ENCODE results near the gene LBHD2. TPM values are rescaled to one million over a fixed set of nuclear protein-coding genes. Genes with fewer than 3 reads are reported as not detected.
A peak's percentile ranks its signal among the peaks of the same experiment; 100 is the strongest.

Gene LBHD2
- total RNA-seq, 1 donor from 2014 or later: not detected

GRCh38 chr14:103067231-103067954, 16.6 kb upstream of the LBHD2 start:
- DNase-seq (ENCODE audit: low spot score in 2 of 2) (no peak), FAIRE-seq (no peak)

- no peak for DNase-seq (ENCODE audit: low spot score in 2 of 2)
Measured at GRCh38 chr14:103068351-103069073, 15.5 kb upstream of the LBHD2 start.

GRCh38 chr14:103070263-103070885, 13.6 kb upstream of the LBHD2 start:
- FAIRE-seq (no peak), DNase-seq (ENCODE audit: low spot score in 2 of 2) (no peak)

More at GRCh38 chr14:103068351-103069073, 15.5 kb upstream of the LBHD2 start:
- FAIRE-seq: no peak

GRCh38 chr14:103070971-103071542, 13.0 kb upstream of the LBHD2 start:
- FAIRE-seq: no peak
- DNase-seq (ENCODE audit: low spot score in 2 of 2): no peak

GRCh38 chr14:103071544-103072251, 12.3 kb upstream of the LBHD2 start:
- DNase-seq (ENCODE audit: low spot score in 2 of 2) (no peak), FAIRE-seq (no peak)

GRCh38 chr14:103072595-103073366, 11.2 kb upstream of the LBHD2 start:
- no peak for FAIRE-seq
- no peak for DNase-seq (ENCODE audit: low spot score in 2 of 2)

GRCh38 chr14:103073367-103073875, 10.6 kb upstream of the LBHD2 start:
- FAIRE-seq (no peak), DNase-seq (ENCODE audit: low spot score in 2 of 2) (peak in 1 of 2 donors; percentile 7)

- FAIRE-seq (no peak), DNase-seq (ENCODE audit: low spot score in 2 of 2) (peak in 1 of 2 donors; percentile 7)
Measured at GRCh38 chr14:103073876-103074728, 9.9 kb upstream of the LBHD2 start.

GRCh38 chr14:103074729-103075367, 9.2 kb upstream of the LBHD2 start:
- FAIRE-seq (no peak), DNase-seq (ENCODE audit: low spot score in 2 of 2) (peak in 1 of 2 donors; percentile 37)

- DNase-seq (ENCODE audit: low spot score in 2 of 2): peak; percentile 79 to 86
- FAIRE-seq: no peak
Measured at GRCh38 chr14:103078420-103078749, 5.6 kb upstream of the LBHD2 start.

- FAIRE-seq (no peak), DNase-seq (ENCODE audit: low spot score in 2 of 2) (no peak)
Measured at GRCh38 chr14:103078860-103079587, 5.0 kb upstream of the LBHD2 start.

GRCh38 chr14:103081951-103082350, 2.1 kb upstream of the LBHD2 start:
- DNase-seq (ENCODE audit: low spot score in 2 of 2): no peak
- FAIRE-seq: no peak

- FAIRE-seq (no peak), DNase-seq (ENCODE audit: low spot score in 2 of 2) (no peak)
Measured at GRCh38 chr14:103085106-103086091, 1.4 kb downstream of the LBHD2 start.

GRCh38 chr14:103086771-103087342, 2.8 kb downstream of the LBHD2 start:
- FAIRE-seq (no peak), DNase-seq (ENCODE audit: low spot score in 2 of 2) (no peak)

GRCh38 chr14:103087343-103087835, 3.4 kb downstream of the LBHD2 start:
- DNase-seq (ENCODE audit: low spot score in 2 of 2): no peak

GRCh38 chr14:103088921-103089320, 4.9 kb downstream of the LBHD2 start:
- FAIRE-seq: no peak

More at GRCh38 chr14:103087343-103087835, 3.4 kb downstream of the LBHD2 start:
- no peak for FAIRE-seq

More at GRCh38 chr14:103088921-103089320, 4.9 kb downstream of the LBHD2 start:
- no peak for DNase-seq (ENCODE audit: low spot score in 2 of 2)

All from frontal cortex (tissue), 4 donors.